GM19238 (cell line): ENCODE measurements around the gene CLHC1.
"Not testable (repeated sequence)": the region's sequence is repeated elsewhere in the genome, so short reads cannot be mapped to it uniquely, and the experiment has no call there.

Experiments
- DNase-seq: peaks from one replicate; pipeline ENCODE4 v3.0.0; 2011; ENCODE audit warnings: low spot score; ENCODE audit not compliant: insufficient read length

CLHC1 gene

GRCh38 chr2:55136138-55136541 is 96.0 kb downstream of the CLHC1 start:
- DNase-seq = no peak

- no peak for DNase-seq
These were observed 96.6 kb downstream of the CLHC1 start for GRCh38 chr2:55135491-55135890.

- DNase-seq = no peak
These were observed 97.8 kb downstream of the CLHC1 start for GRCh38 chr2:55134316-55134706.

- DNase-seq = peak; percentile 57
These were observed 98.4 kb downstream of the CLHC1 start for GRCh38 chr2:55133467-55134315.

GRCh38 chr2:55130849-55131248 is 101.2 kb downstream of the CLHC1 start:
- DNase-seq = no peak

- not testable (repeated sequence) for DNase-seq
These were observed 105.5 kb downstream of the CLHC1 start for GRCh38 chr2:55126643-55127042.
